ENCODE results near the gene PLIN5.
"Not testable (repeated sequence)": the region's sequence is repeated elsewhere in the genome, so short reads cannot be mapped to it uniquely, and the experiment has no call there.

The PLIN5 gene

DNA sequence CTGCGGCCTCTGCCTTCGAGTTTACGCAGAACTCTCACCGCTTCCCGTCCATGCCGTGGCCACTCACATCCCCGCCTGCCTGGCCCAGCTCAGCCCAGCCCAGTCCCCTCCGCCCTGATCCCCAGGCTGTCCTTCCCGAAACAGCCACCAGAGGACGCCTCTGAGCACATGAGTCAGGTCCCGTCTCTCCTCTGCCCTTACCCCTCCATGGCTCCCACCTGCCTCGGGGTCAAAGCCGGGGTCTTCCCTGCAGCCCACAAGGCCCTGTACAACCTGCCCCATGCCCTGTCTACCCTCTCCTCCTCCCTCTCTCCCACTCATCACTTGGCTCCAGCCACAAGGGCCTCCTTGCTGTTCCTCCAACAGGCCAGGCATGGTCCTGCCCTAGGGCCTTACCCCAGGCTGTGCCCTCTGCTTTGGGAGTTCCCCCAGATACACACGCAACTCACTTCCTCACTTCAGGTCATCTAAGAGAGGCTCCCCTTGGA, 32.6 kb upstream of the PLIN5 start:
- peak; percentile 67 for DNase-seq

DNA sequence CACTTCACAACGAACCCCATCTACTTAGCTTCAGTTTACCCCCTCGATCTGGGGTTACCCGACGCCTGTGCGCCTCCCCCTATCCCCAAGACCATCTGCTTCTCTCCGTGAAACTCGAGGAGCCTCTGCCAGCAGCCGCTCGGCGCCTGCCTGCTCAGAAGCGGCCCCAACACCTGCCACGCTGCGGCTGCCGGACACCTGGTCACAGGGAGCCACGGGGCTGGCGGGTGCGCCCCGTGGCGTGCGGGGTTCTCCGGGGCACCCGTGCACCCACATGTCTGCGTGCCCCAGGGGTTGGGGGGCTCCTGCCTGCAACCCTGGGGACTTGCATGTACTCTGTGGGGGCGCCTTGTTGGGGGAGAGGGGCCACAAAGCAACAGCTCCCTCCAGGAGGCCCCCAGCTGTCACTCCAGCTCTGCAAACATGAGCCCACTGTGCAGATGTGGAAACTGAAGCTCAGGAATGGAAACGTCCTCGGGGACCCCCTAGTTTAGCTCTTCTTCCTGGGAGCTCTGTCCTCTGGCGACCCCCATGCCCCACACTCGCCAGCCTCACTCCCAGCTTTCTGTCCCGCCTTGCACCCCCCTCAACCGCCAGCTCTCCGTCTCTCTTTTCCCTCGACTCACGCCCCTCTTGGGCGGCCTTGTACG, 31.5 kb upstream of the PLIN5 start:
- peak; percentile 65 for DNase-seq

DNA sequence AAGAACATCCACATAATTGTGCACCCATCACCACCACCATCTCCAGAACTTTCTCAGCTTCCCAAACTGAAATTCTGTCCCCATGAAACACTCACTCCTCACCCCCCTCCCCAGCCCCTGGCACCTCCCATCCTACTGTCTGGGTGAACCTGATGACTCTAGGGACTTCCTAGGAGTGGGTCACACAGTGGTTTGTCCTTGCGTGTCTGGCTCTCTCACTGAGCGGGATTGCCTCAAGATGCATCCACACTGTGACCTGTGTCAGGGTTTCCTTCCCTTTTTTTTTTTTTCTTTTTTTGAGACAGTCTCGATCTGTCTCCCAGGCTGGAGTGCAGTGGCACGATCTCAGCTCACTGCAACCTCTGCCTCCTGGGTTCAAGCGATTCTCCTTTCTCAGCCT, 28.5 kb upstream of the PLIN5 start:
- not testable (repeated sequence) for DNase-seq

DNA sequence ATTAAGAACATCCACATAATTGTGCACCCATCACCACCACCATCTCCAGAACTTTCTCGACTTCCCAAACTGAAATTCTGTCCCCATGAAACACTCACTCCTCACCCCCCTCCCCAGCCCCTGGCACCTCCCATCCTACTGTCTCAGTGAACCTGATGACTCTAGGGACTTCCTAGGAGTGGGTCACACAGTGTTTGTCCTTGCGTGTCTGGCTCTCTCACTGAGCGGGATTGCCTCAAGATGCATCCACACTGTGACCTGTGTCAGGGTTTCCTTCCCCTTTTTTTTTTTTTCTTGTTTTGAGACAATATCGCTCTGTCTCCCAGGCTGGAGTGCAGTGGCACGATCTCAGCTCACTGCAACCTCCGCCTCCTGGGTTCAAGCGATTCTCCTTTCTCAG, 27.1 kb upstream of the PLIN5 start:
- not testable (repeated sequence) for DNase-seq

DNA sequence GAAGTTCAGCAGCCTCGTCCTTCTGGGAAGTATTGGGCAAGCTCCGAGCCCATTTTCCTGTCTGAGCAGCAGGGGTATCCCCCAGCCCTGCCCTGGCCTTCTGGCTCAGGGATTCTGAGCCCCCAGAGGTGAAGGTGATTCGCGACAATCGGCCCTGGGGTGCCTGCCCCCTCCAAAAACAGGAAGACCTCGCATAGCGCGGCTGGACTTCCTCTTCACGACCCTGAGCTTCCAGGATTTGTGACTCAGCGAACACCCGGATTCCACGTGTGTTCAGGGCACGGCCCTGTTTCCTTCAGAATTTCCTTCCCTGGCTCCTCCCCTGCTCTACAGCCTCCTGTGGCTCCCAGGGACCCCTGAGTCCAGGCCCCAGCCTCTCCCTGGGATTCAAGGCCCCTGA, 24.5 kb upstream of the PLIN5 start, which contains the start of gene SEMA6B:
TSS of gene SEMA6B (minus strand) at position 116 of the 400 bp plus-strand sequence. CDS start 1,227 bp downstream, outside the sequence.
- no peak for DNase-seq

DNA sequence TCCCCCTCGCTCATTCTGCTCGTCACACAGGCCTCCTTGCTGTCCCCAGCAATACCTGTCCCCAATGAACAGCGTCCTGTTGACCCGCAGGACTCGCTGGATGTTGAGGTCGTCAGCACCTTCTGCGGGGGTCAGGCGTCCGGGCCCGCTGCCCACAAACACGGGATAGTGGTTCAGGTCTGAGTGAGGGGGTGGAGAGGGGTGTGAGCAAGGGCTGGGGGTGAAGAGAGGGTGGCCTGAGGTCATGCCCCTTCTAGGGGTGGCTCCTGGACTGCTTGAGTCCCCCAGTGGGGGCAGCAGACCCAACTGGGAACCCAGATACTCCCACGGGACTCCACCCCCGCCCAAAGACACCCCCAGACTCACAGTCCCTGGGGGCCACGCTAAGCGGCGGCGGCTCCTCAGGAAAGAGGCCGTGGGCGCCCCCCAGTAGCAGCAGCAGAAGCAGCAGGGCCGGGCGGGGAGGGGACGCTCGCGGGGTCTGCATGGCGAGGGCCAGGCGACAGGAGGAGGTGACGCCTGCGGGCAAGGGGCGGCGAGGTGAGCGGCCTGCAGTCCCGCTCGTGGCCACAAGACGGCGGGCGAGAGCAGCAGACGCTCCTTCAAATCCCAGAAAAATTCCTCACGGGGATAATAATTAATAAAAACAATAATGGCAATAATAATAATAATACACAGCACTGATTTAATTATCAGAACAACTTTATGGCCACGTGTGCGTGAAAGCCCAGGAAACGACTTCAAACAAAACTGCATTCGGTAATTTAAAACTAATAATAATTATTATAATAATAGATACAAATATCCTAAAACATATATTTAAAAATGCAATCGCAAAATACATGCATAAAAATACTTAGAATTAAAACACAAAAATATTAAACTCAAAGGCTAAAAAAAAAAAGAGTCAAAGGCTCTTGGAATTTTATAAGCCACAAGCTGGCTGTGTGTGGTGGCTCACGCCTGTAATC, 23.2 kb upstream of the PLIN5 start:
- no peak for DNase-seq

DNA sequence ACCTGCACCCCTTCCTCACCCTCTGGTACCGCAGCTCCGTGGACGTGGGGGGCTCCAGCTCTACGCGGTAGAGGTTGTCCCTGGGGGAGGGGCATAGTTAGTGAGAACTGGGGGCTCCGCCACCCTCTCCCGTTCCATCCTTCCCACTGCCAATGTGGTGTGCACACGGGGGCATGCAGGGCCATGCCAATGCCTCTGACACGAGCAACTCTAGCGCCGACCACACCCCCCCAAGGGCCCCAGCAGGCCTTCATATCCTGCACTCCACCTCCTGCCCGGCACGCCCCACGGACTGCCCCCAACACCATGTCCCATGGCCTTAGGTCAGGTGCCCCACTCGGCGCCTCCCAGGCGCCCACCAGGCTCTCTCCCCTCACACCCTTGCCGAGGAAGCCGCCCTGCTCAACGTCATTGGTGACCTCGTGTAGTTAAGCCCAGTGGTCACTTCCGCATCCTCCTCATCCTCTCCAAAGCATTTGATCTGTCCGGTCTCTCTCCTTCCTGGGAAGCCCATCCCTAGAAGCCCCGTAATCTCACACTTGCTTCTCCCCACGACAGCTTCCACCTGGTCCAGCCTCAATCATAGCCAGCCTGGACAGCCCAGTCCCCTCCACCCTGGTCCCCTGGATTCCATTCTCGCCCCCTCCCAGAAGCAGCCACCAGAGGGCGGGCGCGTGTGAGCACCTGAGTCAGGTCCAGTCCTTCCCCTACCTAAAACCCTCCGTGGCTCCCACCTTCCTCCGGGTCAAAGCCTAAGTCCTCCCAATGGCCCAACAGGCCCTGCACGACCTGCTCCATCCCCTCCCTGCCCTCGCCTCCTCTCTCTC, 22.3 kb upstream of the PLIN5 start:
- no peak for DNase-seq

DNA sequence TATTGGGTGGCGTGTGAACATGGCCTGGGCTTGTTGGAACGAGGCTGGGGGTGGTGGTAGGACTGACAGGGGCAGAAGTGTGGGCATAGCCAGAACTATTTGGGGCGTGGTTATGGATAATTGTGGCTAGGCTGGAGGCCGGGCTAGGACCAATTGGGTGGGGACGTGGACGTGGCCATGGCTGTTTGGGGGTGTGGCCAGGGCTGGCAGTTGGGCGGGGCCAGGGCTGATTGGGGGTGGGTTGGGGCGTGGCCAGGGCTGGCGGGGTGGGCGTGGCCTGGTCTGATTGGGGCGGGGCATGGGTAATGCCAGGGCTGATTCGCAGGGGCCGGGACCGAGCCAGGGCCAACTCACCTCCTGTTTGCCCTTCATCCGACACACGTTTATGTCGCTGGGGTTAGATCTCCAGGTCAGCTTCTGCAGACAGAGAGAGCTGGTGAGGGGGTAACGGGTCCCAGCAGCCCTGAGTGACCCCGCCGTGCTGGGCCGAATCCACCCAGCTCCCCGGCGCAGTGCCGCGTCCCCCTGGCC, 21.6 kb upstream of the PLIN5 start:
- no peak for DNase-seq

DNA sequence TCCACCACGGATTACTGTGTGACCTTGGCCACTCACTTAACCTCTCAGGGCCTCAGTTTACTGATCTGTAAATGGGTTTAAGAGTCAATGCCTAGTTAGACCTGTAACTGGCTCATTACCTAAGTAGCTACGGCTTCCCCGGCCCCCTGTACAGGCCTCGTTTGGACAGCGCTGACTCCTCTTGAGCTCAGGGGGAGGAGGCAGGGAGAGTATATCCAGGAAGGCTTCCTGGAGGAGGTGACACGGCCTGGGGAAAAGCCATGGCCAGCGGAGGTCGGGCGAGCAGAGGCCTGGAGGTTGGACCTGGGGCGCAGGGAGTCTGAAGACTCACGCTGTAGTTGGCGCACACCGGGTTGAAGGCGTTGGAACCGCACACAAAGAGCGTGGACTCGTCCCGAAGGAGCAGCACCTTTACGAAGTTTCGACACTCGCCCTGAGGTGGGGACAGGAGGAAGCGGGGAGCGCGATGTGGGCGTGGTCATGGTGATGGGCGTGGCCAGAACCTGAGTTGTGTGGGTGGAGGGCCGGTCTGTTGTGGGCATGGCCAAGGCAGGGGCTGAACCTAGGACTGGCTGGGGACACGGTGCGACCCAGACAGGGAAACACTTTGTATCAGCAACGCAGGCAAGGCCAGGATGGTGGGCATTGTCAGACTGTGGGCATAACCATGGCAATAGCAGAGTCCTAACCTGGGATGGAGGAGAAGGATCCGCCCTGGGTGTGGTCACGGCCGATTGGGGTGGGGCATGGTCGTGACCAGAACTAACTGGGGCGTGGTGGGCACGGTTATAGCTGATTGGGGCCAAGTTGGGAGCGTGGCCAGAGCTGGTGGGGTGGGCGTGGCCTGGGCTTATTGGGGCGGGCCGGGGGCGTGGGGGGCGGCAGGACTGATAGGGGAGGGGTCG, 20.9 kb upstream of the PLIN5 start:
- no peak for DNase-seq

DNA sequence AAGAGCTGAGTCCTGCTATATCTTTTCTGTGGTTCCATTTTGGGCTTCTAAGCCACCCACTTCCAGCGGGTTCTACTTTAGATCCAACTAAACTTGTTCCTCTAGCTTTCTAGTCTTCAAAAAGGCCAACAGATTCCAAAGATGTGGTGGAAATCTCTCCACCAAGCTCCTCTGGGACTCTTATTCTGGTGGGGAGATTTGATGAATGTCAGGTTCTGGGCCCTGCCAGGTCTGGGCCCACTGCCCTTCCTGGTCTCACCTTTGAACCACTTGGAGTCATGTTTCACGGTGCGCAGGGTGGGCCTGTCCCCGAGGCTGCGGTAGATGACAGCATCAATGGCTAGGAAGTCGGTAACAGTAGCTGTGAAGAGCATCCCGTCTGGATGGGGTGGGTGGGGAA, 19.7 kb upstream of the PLIN5 start:
- no peak for DNase-seq

DNA sequence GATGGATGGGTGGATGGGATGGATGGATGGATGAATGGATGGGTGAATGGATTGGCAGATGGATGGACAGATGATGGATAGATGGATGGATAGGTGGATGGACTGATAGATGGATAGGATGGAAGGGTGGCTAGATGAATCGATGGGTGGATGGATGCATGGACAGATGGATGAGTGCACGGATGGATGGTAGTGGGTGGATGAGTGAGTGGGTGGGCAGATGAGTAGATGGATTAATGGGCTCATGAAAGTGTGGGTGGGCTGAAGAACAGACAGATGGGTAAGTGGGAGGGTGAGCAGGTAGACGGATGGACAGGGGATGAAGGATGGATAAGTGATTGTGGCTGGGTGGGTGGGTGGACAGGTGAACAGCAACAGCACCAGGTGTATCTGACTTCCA, 18.8 kb upstream of the PLIN5 start:
- DNase-seq = no peak

DNA sequence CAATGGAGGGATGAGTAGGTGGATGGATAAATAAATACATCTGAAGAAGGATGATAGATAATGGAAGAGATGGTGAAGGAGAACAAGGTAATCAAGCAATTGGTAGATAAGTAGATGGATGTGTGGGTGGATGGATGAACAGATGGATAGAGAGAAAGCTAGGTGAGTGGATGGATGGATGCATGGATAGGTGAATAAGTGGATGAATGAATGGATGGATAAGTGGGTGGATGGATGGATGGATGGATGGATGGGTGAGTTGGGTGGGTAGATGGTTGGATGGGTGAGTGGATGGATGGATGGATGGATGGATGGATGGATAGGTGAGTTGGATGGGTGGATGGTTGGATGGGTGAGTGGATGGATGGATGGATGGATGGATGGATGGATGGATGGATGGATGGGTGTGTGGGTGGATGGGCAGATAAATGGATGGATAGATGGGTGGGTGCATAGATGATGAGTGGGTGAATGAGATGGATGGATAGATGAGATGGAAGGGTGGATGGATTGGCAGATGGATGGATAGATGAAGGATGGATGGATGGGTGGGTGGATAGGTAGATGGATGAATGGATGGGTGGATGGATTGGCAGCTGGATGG, 18.2 kb upstream of the PLIN5 start:
- DNase-seq = no peak

DNA sequence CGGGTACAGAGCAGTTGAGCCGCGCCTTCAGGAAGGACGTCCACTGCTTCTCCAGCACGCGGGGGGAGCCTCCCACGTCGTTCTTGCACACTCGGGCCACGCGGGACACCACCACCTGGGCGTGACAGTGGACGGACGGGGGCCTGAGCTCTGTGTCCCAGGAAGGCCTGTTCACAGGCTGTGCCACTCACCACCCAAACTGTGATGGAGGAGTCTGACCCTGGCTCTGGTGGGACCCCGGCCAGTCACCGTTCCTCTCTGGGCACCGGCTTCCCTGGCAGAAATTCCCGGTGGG, 17.4 kb upstream of the PLIN5 start:
- DNase-seq = no peak

DNA sequence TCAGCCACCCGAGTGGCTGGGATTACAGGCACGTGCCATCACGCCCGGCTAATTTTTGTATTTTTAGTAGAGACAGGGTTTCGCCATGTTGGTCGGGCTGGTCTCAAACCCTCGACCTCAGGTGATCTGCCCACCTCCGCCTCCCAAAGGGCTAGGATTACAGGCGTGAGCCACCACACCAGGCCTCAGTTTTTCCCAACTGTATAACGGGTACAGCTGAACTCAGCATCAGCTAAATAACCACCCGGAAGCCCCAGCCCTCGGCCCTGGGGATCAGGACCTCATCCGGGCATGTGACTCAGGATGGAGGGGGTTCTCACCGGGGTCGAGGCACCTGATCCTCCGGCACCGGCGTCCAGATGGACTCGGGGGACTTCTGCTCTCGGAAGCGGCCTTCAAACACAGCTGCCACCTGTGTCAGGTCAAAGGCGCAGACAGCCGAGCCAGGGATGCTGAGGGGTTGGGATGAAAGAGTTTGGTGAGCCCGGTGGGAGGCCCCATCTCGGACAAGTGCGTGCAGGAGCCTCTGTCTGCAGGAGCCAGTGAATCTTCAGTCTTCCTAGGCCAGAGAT, 15.5 kb upstream of the PLIN5 start:
- DNase-seq = no peak

DNA sequence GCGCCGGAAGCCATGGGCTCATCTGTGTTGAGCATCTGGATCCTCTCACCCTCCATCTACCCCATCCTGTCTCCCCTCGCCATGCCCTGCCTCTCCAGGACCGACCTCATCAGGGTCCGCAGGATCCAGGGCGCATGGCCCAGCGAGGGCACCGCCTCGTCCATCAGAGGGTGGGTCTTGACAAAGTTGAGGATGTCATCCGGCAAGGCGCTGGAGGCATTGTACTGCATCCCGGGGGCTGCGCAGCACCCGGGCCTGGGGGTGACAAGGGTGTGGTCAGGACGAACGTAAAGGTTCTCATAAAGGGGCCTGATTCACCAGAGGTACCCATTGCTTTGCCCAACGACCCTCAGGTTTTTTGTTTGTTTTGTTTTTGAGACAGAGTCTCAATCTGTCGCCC, 15.0 kb upstream of the PLIN5 start:
- DNase-seq = no peak

DNA sequence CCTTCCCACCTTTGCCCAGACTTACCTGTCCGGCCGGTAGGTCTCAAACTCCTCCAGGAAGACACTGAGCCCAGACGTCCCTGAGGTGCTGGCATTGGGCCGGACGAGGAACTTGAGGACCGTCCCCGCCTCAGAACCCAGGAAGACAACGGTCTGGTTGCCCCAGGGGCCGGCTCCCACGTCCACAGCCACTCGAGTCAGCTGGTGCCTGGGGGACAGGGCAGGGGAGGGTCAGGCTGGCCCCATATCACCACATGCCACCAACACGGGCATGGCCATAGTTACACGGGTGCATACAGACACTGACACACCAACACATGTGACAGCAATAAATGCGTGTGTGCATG, 13.2 kb upstream of the PLIN5 start:
- DNase-seq = no peak

DNA sequence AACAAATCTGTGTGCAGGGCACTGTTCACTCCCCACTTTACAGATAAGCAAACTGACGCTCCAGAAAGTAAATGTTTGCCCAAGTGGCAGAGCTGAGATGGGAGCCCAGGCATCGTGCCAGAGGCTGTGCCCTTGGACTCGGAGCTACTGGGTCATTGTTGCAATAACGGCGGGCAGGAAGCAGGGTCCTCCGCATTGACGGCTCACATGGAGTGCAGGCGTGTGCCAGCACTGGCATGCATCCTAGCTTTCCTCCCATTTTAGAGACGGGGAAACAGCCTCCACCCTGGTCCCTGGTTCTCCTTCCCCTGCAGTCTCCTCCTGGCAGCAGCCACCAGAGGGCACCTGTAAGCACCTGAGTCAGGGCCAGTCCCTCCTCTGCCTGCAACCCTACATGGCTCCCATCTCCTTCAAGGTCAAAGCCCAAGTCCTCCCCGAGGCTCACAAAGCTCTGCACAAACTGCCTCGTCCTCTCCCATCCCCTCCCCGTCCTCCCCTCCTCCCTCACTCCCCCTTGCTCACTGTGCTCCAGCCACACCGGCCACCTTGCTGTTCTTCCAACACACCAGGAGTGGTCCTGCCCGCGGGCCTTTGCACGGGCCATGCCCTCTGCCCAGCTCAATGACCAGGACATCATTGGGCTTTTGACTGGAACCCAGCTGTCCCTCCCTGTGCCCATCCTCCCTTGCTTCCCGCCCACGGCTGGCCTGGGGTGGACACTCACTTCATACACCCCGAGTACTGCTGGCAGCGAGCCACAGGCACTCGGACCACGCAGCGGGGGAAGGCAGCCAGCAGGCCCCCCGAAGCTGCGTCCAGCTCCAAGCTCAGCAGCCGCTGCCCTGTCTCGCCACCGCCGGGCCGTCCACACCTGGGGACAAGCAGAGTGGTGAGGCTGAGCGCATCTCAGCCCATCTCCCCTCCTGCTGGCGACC, 12.5 kb upstream of the PLIN5 start:
- no peak for DNase-seq

DNA sequence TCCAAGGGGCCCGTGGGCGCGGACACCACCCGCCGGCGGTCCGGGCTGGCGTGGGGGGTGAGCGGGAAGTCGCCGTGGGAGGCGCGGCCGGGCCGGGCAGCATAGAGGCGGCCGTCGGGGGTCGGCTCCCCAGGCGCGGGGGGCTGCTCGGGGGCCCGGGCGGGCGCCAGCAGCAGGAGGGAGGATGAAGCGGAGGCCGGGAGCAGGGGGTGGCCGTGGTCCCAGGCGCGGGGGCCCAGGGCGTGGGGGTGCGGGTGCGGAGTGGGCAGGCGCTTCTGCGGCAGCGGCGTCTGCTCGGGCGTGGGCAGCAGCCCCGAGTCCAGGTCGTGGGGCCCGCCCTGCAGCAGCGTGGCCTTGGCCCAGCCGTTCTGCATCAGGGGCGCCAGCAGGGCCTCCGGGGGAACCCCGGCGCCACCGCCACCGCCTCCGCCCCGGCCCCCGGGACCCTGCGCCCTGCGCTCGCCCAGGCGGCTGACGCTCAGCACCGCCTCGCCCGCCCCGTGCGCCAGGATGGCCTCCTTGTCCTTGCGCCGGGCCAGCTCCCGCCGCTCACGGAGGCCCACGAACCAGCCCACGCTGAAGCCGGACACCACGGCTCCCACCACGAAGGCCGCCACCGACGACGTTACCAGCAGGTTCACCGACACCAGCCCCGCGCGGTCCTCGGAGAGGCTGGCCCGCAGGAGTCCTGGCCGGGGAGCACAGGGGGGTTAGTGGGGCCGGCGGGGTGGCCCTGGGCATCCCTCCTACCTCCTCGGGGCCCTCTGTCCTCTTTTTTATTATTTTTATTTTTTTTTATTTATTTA, 9.0 kb upstream of the PLIN5 start:
- no peak for DNase-seq
